ENCODE results near the gene SLC39A7. TPM values are rescaled to one million over a fixed set of nuclear protein-coding genes. Genes with fewer than 3 reads are reported as not detected.

SLC39A7 gene
- total RNA-seq: 10 to 100 TPM; 45.4 to 61.3 (median 58.1) TPM

DNA sequence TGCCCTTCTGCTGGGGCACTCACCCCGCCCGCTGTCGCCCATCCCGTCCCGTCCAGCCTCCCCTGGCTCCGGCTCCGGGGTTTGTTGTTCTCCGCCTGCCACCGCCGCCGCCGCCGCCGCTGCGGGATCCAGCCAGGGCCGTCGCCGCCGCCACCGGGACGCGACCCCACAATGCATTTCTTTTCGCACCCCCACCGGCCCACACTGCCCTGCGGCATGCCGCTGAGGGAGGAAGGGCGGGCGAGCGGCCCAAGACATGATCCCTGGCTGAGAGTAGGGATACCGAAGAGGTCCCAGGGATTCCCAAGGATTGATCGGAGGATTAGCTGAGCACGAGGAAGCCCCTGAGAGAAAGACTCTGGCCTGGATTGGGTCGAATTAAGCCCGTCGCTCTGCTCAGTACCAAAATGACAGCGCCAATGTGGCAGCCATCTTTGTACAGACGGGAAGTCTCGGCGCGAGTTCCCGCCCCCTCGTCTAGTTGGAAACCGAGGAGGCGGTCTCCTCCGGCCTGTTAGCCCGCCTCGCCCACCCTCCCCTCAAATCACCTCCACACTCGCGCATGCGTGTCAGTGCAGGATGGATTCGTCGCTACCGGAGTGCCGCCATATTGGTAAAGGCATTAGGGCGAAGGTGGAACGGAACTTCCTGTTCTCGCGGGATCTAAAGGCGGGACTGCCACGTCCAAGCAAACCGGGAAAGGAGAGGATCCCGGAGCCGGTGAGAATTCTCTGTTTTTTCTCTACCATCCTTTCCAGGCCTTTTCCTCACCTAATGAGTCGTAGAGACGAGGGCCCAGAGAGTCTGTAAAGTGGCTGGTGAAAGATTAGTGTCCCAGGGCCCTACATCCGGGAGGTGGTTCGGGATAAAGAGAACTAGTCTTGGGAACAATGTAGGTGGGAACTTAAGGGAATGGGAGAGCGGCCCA lies at the start of gene SLC39A7, which contains the start of gene RXRB:
Gene SLC39A7, plus strand, starts transcription at position 649 of the 928 bp plus-strand sequence. CDS start 379 bp downstream, outside the sequence.
Gene RXRB, minus strand, starts transcription at position 447 of the 928 bp plus-strand sequence. Its CDS starts 189 bp downstream, at position 258.
- Histone ChIP-seq H3K27me3 (no peaks in the 10 kb centered on the region), H3K9me3 (no peaks in the 10 kb centered on the region), H3K4me3 (peak within 1 kb of the TSS; percentile 60 to 91 (median 84)), H3K27ac (peak within 1 kb of the TSS; percentile 94 to 97 (median 96)), H3K36me3 (peaks cover 0 to 44% (median 16%) of the 10 kb centered on the region in 3 donors), H3K4me1 (peaks cover 3 to 86% (median 46%) of the 10 kb centered on the region in 4 donors)
- TF ChIP-seq CTCF (IDR thresholded peaks at IDR 0.05): peak in 1 of 5 experiments; percentile 18
- peak in 1 of 2 donors; percentile 91 for TF ChIP-seq EP300 (IDR thresholded peaks at IDR 0.05)
- peak; percentile 39 to 60 for TF ChIP-seq POLR2A (IDR thresholded peaks at IDR 0.05)
- WGBS, 2 donors: 1% methylated on average over 51 to 68 of the region's 68 CpGs
- peak; percentile 98 to 99 for DNase-seq (ENCODE audit: low spot score in 2 of 2)

DNA sequence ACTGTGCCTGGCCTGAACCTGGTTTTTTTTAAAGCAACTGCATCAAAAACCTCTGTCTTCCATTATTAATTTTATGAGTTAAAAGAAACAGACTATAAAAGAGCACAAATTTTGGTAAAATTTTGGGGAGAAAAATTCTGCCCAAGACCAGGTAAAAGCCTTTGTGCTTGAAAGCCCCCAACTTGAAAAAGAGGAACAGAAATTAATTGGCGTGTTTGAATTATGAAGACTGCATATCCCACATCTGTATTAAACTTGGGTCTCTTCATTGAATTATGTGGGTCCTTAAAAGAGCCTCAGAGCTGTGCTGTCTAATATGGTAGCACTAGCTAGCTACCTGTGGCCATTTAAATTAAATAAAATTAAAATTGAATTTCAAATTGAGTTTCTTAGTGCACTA lies 49.6 kb upstream of the SLC39A7 start:
- H3K4me3 ChIP-seq: no peak overlapping the region
- DNase-seq (ENCODE audit: low spot score in 2 of 2): no peak
- H3K36me3 ChIP-seq: no peaks in the 10 kb centered on the region
- H3K27me3 ChIP-seq: peaks cover 0 to 19% of the 10 kb centered on the region in 2 donors
- peaks cover 0 to 14% (median 0%) of the 10 kb centered on the region in 4 donors for H3K9me3 ChIP-seq
- no peak overlapping the region for H3K27ac ChIP-seq
- peaks cover 0 to 6% (median 0%) of the 10 kb centered on the region in 4 donors for H3K4me1 ChIP-seq
- TF ChIP-seq POLR2A (IDR thresholded peaks at IDR 0.05): no peak
- no peak for TF ChIP-seq CTCF (IDR thresholded peaks at IDR 0.05)
- TF ChIP-seq EP300 (IDR thresholded peaks at IDR 0.05): no peak
- WGBS, 2 donors: 92 to 93% methylated on average over 1 of the region's 1 CpG

DNA sequence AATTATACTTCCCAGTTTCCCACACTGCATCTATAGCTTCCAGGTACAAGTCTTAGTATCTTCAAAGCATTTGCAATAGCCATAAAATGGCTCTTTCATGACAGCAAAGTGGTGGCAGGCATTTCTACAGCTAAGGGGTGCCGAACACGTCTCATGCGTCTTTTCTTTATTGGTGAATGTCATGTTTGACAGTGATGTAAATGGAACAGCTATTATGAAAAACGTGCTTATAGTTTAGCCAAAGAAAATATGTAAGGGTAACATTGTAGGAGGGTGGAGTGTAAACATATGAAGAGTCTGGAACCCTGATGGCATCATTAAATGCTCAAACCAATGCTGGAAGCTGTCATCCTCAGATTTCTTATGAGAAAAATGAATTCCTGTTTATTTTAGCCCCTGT lies 46.3 kb upstream of the SLC39A7 start:
- WGBS, 2 donors: 54 to 70% methylated on average over 4 of the region's 4 CpGs
- H3K27me3 ChIP-seq: peaks cover 0 to 13% of the 10 kb centered on the region in 2 donors
- H3K4me3 ChIP-seq: no peak overlapping the region
- DNase-seq (ENCODE audit: low spot score in 2 of 2): no peak
- H3K36me3 ChIP-seq: no peaks in the 10 kb centered on the region
- TF ChIP-seq EP300 (IDR thresholded peaks at IDR 0.05) (no peak), CTCF (IDR thresholded peaks at IDR 0.05) (no peak), POLR2A (IDR thresholded peaks at IDR 0.05) (no peak)
- H3K9me3 ChIP-seq: peaks cover 0 to 14% (median 0%) of the 10 kb centered on the region in 4 donors
- H3K4me1 ChIP-seq: no peaks in the 10 kb centered on the region
- H3K27ac ChIP-seq: no peak overlapping the region

- Histone ChIP-seq H3K36me3 (no peaks in the 10 kb centered on the region), H3K4me3 (no peak overlapping the region), H3K27ac (no peak overlapping the region), H3K9me3 (peaks cover 0 to 12% (median 0%) of the 10 kb centered on the region in 4 donors), H3K4me1 (peaks cover 0 to 15% (median 7%) of the 10 kb centered on the region in 4 donors), H3K27me3 (peaks cover 0 to 6% of the 10 kb centered on the region in 2 donors)
- 52 to 64% methylated on average over 6 of the region's 6 CpGs for WGBS, 2 donors
- TF ChIP-seq CTCF (IDR thresholded peaks at IDR 0.05) (no peak), EP300 (IDR thresholded peaks at IDR 0.05) (no peak), POLR2A (IDR thresholded peaks at IDR 0.05) (no peak)
- no peak for DNase-seq (ENCODE audit: low spot score in 2 of 2)
Measured at GRCh38 chr6:33156561-33156960, 44.1 kb upstream of the SLC39A7 start.

GRCh38 chr6:33156964-33157363 lies 43.7 kb upstream of the SLC39A7 start:
- Histone ChIP-seq H3K4me3 (no peak overlapping the region), H3K9me3 (peaks cover 0 to 8% (median 0%) of the 10 kb centered on the region in 4 donors), H3K27ac (no peak overlapping the region), H3K4me1 (peaks cover 0 to 19% (median 9%) of the 10 kb centered on the region in 4 donors), H3K27me3 (peaks cover 0 to 4% of the 10 kb centered on the region in 2 donors), H3K36me3 (no peaks in the 10 kb centered on the region)
- TF ChIP-seq CTCF (IDR thresholded peaks at IDR 0.05): no peak
- 76 to 79% methylated on average over 2 of the region's 2 CpGs for WGBS, 2 donors
- DNase-seq (ENCODE audit: low spot score in 2 of 2): no peak
